T-cell (primary cell): Measurements from ENCODE around the gene INPP5A. TPM values are rescaled to one million over a fixed set of nuclear protein-coding genes. Genes with fewer than 3 reads are reported as not detected.

Experiments used
- ATAC-seq, 4 experiments: fragments of 200-7000 bp in 3 of 4; fragments of 150-1000 bp in 1 of 4; cut with Tn5 transposase; replicated peaks in 1 of 4; 1 replicate in 3 of 4; 2 replicates in 1 of 4; pipeline ENCODE4 v1.10.0; 2021; ENCODE audit warnings: moderate library complexity in 3 of 4, mild to moderate bottlenecking in 2 of 4, moderate number of reproducible peaks in 1 of 4
- CTCF ChIA-PET, 2 donors: fragments of 300-600 bp; sonication (Branson Sonifier 250); formaldehyde crosslinking; loops; one replicate each; lab custom pipeline; 2022; ENCODE audit warnings: antibody characterized with exemption in 2 of 2; lab: Charles Lee
- POLR2A ChIA-PET, 2 donors: fragments of 300-600 bp; sonication (Branson Sonifier 250); formaldehyde crosslinking; loops; one replicate each; lab custom pipeline; 2022; ENCODE audit warnings: antibody characterized with exemption in 2 of 2; lab: Charles Lee
- DNase-seq, 35 experiments: peaks; one replicate each; pipeline versions ENCODE4 v3.0.0 to v3.0.0-alpha.2; 2013 to 2023
- H3K27ac ChIP-seq: one replicate; pipeline ENCODE4 v1.5.1; 2013; ENCODE audit warnings: low read length
- H3K27me3 ChIP-seq, 2 experiments: replicated peaks in 1 of 2; 1 replicate in 1 of 2; 2 replicates in 1 of 2; pipeline versions ENCODE4 v1.6.1 to v1.7.0; 2013; ENCODE audit warnings: low read length in 1 of 2, mixed read lengths in 1 of 2; ENCODE audit not compliant: control insufficient read depth in 2 of 2, insufficient read depth in 2 of 2; ENCODE audit errors: extremely low read depth in 1 of 2
- H3K36me3 ChIP-seq, 2 donors: 1 replicate in 1 of 2; 2 replicates in 1 of 2; pipeline versions ENCODE4 v1.6.1 to v1.7.0; 2013; ENCODE audit warnings: low read length in 1 of 2; ENCODE audit not compliant: control insufficient read depth in 2 of 2, insufficient read depth in 1 of 2; ENCODE audit errors: extremely low read depth in 1 of 2
- H3K4me1 ChIP-seq, 2 experiments: 1 replicate in 1 of 2; 2 replicates in 1 of 2; pipeline versions ENCODE4 v1.6.1 to v1.7.0; 2013; ENCODE audit warnings: low read length in 2 of 2, mixed read lengths in 1 of 2; ENCODE audit not compliant: insufficient read depth in 2 of 2, control insufficient read depth in 1 of 2; ENCODE audit errors: extremely low read depth in 1 of 2
- H3K4me3 ChIP-seq, 2 donors: 1 replicate in 1 of 2; 2 replicates in 1 of 2; pipeline versions ENCODE4 v1.5.1 to v1.7.0; 2013; ENCODE audit warnings: mild to moderate bottlenecking in 2 of 2, low read length in 1 of 2, moderate library complexity in 1 of 2; ENCODE audit not compliant: control insufficient read depth in 1 of 2; ENCODE audit errors: extremely low read depth in 1 of 2
- H3K9me3 ChIP-seq: 2 replicates; pipeline ENCODE4 v1.7.0; 2013
- H3K27ac Mint-ChIP-seq, 2 donors: one replicate each; pipeline ENCODE4 v1.8.0; 2020 to 2021; ENCODE audit warnings: mild to moderate bottlenecking in 2 of 2, mixed read lengths in 2 of 2
- H3K27me3 Mint-ChIP-seq, 2 donors: one replicate each; pipeline ENCODE4 v1.8.0; 2021 to 2022; ENCODE audit warnings: mixed read lengths in 2 of 2
- H3K36me3 Mint-ChIP-seq: one replicate; pipeline ENCODE4 v1.8.0; 2021; ENCODE audit warnings: mixed read lengths
- H3K4me1 Mint-ChIP-seq, 3 donors: one replicate each; pipeline ENCODE4 v1.8.0; 2020 to 2022; ENCODE audit warnings: mixed read lengths in 3 of 3, mild to moderate bottlenecking in 1 of 3
- H3K4me3 Mint-ChIP-seq, 3 donors: one replicate each; pipeline ENCODE4 v1.8.0; 2020 to 2022; ENCODE audit warnings: mild to moderate bottlenecking in 3 of 3, mixed read lengths in 3 of 3, moderate library complexity in 3 of 3
- H3K9me3 Mint-ChIP-seq, 3 donors: one replicate each; pipeline ENCODE4 v1.8.0; 2020 to 2022; ENCODE audit warnings: mixed read lengths in 3 of 3
- WGBS: methylation state at CpG from one replicate; pipeline ENCODE4 v1.1.5; 2013; ENCODE audit warnings: missing lambda C conversion rate; ENCODE audit not compliant: insufficient coverage; 5-methylcytosine and 5-hydroxymethylcytosine counted together
- total RNA-seq, 35 experiments: library from RNA in 6 of 35; stranded (reverse) in 6 of 35; fragments of 120-200 nt in 1 of 35; gene quantifications; one replicate each; pipeline versions ENCODE4 v1.2.1 to v1.2.4 and lab custom pipeline; 2013 to 2026

The INPP5A gene
- total RNA-seq, 5 donors from 2014 or later (not counting 1 experiment from before 2014, with no cell fraction given), result 20.9 to 23.1 (median 22.9) TPM

- Mint-ChIP-seq H3K27ac (no peak overlapping the region), H3K36me3 (no peaks in the 10 kb centered on the region), H3K9me3 (no peaks in the 10 kb centered on the region), H3K4me1 (no peaks in the 10 kb centered on the region), H3K27me3 (peaks cover 12 to 19% of the 10 kb centered on the region in 2 donors), H3K4me3 (no peak overlapping the region)
- Histone ChIP-seq H3K4me3 (no peak overlapping the region), H3K36me3 (no peaks in the 10 kb centered on the region), H3K9me3 (no peaks in the 10 kb centered on the region), H3K4me1 (no peaks in the 10 kb centered on the region), H3K27me3 (peaks cover 0 to 75% of the 10 kb centered on the region in 2 experiments), H3K27ac (no peak overlapping the region)
- POLR2A ChIA-PET, result no interaction called here
- CTCF ChIA-PET, result no interaction called here
- DNase-seq, result peak in 1 of 35 experiments; percentile 12
- ATAC-seq, result no peak
- WGBS, result 76% methylated on average over 11 of the region's 14 CpGs
Measured at GRCh38 chr10:132522521-132523411, 14.8 kb upstream of the INPP5A start.

DNA sequence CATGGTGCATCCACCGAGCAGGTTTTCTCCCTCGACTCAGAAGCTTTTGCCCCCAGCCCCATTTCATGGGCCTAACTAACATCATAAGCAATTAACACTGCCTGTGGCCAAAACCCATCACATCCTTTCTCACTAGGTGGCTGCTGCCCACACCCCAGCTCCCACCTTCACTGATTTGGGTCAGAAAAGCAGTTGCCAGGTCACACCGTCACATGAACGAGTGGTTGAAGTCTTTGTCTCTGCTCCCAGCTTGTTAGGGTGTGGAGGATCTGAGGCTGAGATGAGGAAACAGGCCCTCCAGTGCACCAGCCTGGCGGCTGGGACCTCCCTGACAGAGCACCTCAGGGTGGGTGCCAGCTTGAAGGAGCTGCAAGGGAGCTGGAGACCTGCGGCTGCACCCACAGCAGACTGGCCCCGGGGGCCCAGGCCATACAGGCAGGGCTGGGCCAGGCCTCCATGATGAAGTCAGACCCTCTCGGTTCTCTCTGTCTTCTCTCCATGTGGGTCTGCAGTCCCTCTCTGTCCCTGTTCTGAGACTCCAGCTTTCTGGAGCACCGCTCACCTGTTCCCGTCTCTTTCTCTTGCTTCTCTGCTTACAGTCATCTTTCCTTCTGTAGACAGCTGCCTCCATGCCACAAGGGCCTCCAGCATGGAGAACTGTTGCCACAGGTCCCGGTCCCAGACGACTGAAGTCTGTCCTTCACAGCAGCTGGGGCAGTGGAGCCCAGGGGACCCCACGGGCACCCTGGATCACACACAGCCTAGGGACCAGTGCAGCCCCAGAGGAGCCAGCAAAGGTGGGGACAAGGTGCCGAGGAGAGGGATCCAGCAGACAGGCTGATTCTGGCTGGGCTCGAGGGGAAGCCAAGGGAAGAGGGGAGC is 13.8 kb upstream of the INPP5A start:
- 80% methylated on average over 13 of the region's 15 CpGs for WGBS
- Histone ChIP-seq H3K36me3 (no peaks in the 10 kb centered on the region), H3K27ac (no peak overlapping the region), H3K27me3 (peaks cover 0 to 71% of the 10 kb centered on the region in 2 experiments), H3K4me3 (no peak overlapping the region), H3K9me3 (no peaks in the 10 kb centered on the region), H3K4me1 (no peaks in the 10 kb centered on the region)
- Mint-ChIP-seq H3K36me3 (no peaks in the 10 kb centered on the region), H3K9me3 (no peaks in the 10 kb centered on the region), H3K27me3 (peaks cover 21 to 23% of the 10 kb centered on the region in 2 donors), H3K4me1 (no peaks in the 10 kb centered on the region), H3K27ac (no peak overlapping the region), H3K4me3 (no peak overlapping the region)
- no peak for ATAC-seq
- POLR2A ChIA-PET, result no interaction called here
- DNase-seq, result no peak
- CTCF ChIA-PET, result no interaction called here

DNA sequence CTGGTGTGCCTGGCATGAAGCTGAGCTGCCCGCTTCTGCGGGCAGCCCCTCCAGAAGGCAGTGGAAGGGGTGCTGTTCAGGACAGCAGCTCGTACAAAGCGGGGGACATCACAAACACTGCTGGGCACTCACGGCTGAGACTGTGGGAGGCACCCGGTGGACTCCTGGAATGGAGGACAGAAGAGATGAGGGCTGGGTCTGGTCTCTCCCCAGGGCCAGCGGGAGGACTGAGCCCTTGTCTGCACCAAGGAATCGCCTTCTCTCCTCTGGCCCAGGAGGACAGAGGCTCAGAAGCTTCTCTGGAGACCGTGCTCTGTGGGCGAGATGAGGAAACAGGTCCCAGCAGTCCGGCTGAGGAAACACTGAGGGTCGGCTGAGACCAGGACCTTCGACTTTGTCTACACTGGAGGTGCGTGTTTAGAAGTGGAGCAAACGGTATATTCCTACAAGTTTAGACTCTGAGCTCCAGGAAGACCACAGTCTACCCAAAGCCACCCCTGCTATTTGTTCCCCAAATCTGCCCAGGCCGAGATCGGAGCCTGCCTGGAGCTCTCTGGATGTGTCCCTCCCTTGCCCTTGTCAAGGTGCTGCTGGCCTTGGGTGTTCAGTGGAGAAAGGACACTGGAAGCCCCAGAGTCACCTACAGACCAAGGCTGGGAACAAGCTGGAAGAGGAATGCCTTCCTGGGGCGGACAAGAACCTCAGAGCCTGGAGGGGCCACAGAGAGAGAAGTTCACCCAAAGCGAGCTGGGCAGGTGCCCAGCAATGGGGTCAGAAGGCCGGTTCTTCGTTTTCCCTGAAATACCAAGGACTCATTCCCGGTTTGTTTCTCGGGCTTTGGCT is 12.9 kb upstream of the INPP5A start:
- Mint-ChIP-seq H3K36me3 (no peaks in the 10 kb centered on the region), H3K4me3 (no peak overlapping the region), H3K27me3 (peaks cover 25% of the 10 kb centered on the region in 2 donors), H3K4me1 (no peaks in the 10 kb centered on the region), H3K9me3 (no peaks in the 10 kb centered on the region), H3K27ac (no peak overlapping the region)
- DNase-seq (no peak), ATAC-seq (no peak)
- WGBS, result 91% methylated on average over 14 of the region's 23 CpGs
- H3K27me3 ChIP-seq, result peaks cover 0 to 63% of the 10 kb centered on the region in 2 experiments
- no peaks in the 10 kb centered on the region for H3K9me3 ChIP-seq
- no peaks in the 10 kb centered on the region for H3K4me1 ChIP-seq
- POLR2A ChIA-PET, result no interaction called here
- no peaks in the 10 kb centered on the region for H3K36me3 ChIP-seq
- CTCF ChIA-PET, result no interaction called here
- no peak overlapping the region for H3K27ac ChIP-seq
- no peak overlapping the region for H3K4me3 ChIP-seq

- H3K9me3 Mint-ChIP-seq, result peaks cover 3 to 14% (median 9%) of the 10 kb centered on the region in 3 donors
- Histone ChIP-seq H3K27me3 (peaks cover 0 to 43% of the 10 kb centered on the region in 2 experiments), H3K36me3 (no peaks in the 10 kb centered on the region), H3K27ac (no peak overlapping the region), H3K9me3 (no peaks in the 10 kb centered on the region), H3K4me3 (no peak overlapping the region), H3K4me1 (no peaks in the 10 kb centered on the region)
- H3K4me1 Mint-ChIP-seq, result no peaks in the 10 kb centered on the region
- no peak overlapping the region for H3K4me3 Mint-ChIP-seq
- ChIA-PET POLR2A (no interaction called here), CTCF (no interaction called here)
- H3K27me3 Mint-ChIP-seq, result peaks cover 25 to 30% of the 10 kb centered on the region in 2 donors
- ATAC-seq (no peak), DNase-seq (no peak)
- 79% methylated on average over 7 of the region's 16 CpGs for WGBS
- H3K27ac Mint-ChIP-seq, result no peak overlapping the region
- peaks cover 2% of the 10 kb centered on the region for H3K36me3 Mint-ChIP-seq
Measured at GRCh38 chr10:132526676-132527075, 10.9 kb upstream of the INPP5A start.

DNA sequence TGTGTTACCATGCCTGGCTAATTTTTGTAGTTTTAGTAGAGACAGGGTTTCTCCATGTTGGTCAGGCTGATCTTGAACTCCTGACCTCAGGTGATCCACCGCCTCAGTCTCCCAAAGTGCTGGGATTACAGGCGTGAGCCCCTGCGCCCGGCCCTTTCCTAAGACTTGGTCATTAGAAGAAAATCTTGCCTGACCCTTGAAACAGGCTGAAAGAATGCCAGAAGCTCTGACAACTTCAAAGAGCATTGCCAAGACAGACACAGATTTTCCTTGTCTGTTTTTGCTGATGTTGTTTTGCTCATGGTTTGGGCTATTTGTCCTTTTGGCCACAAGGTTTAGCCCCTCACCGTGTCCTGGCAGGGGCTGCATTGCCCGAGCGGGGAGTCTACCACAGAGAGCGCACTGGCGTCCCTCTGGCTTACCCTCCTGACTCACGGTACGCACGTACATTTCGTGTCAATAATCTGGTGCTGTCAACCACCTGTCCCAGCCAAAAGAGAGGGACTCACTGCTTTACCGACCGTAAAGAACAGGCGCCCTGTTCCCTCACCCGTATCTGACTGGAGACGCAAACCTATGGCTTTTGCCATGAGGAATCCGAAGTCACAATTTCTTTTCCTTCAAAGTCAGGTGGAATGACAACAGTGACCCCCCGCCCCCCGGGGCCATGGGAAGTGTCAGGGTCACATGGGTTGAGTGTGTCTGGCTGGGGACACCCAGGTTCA is 10.1 kb upstream of the INPP5A start:
- Mint-ChIP-seq H3K9me3 (peaks cover 6 to 16% (median 13%) of the 10 kb centered on the region in 3 donors), H3K36me3 (peaks cover 7% of the 10 kb centered on the region), H3K4me3 (no peak overlapping the region), H3K27me3 (peaks cover 25 to 30% of the 10 kb centered on the region in 2 donors), H3K27ac (no peak overlapping the region), H3K4me1 (no peaks in the 10 kb centered on the region)
- Histone ChIP-seq H3K4me3 (no peak overlapping the region), H3K9me3 (no peaks in the 10 kb centered on the region), H3K27me3 (peaks cover 0 to 37% of the 10 kb centered on the region in 2 experiments), H3K27ac (no peak overlapping the region), H3K4me1 (no peaks in the 10 kb centered on the region), H3K36me3 (no peaks in the 10 kb centered on the region)
- no peak for DNase-seq
- CTCF ChIA-PET, result no interaction called here
- 75% methylated on average over 20 of the region's 21 CpGs for WGBS
- POLR2A ChIA-PET, result no interaction called here
- no peak for ATAC-seq
